ENCODE results near the gene RANBP3. TPM values are rescaled to one million over a fixed set of nuclear protein-coding genes. Genes with fewer than 3 reads are reported as not detected.

Gene RANBP3
- total RNA-seq, 1 experiment from 2014 or later: 89.2 TPM

GRCh38 chr19:5927441-5927821, 50.5 kb downstream of the RANBP3 start:
- no peak for DNase-seq (ENCODE audit: low read depth)

- no peak for DNase-seq (ENCODE audit: low read depth)
Measured at GRCh38 chr19:5926641-5927440, 51.1 kb downstream of the RANBP3 start.

GRCh38 chr19:5925830-5926427, 52.0 kb downstream of the RANBP3 start:
- DNase-seq (ENCODE audit: low read depth): no peak

DNA sequence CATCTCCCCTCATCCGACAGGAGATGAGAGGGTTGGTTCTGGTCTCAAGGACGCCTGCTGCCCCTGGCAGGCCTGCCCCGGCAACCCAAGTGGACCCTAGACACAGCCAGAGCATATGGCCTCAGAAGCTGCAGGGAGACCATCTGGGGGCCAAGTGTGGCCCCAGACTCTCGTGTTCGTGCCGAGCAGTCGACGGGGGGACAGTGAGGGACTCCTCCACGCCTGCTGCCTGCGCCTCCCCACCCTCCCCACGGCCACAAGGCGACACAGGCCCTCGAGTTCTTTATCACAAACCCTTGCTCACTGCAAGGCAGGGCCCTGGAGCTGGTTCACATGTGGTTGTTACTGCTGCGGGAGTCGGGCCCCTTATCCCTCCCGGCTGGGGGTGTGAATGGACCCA, 54.6 kb downstream of the RANBP3 start:
- DNase-seq (ENCODE audit: low read depth): no peak

DNA sequence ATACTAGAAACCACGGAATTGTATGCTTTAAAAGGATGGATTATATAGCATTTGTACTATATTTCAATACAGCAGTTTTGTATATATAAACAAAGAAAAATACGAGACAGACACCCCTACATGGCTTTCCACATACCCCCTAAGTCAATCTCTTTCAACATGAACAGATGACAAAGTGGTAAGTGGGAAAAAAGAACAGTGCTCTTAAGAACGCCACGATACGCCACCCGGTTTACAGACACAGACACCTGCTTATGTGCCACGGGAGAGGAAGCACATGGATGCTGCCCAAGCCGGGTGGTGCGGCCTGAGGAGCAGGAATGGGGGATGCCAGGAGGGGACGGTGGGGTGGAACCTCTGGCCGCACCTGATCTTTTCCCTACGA, 55.8 kb downstream of the RANBP3 start:
- DNase-seq (ENCODE audit: low read depth): no peak

- no peak for DNase-seq (ENCODE audit: low read depth)
Measured at GRCh38 chr19:5921516-5922160, 56.3 kb downstream of the RANBP3 start.

DNA sequence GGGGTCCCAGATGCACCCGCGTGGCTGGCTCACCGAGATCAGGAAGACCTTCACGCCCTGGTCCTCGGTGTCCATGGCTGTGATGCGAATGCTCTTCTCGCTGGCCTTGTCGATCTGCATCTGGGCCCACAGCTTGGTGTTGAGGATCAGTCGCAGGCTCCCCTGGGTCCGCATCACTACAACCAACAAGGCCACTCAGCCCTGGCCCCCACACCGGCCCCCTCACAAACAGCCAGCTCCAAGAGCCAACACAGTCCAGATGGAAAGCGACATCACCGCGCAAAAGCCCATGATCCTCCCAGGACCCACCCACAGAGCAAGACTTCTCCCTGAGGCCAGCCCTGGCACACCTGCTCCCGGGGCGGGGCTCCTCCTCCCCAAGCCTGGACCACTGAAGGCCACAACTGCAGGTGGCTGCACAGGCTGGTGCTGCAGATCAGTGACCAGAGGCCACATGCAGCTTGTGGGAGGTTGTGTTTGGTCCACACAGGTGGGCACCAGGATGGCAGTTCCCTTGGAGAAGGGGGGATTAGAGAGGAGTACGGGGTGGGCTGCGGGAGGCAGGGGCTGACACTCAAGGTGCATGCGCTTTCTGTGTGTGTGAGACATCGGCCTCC, 59.4 kb downstream of the RANBP3 start:
- DNase-seq (ENCODE audit: low read depth): no peak

GRCh38 chr19:5917431-5918107, 60.4 kb downstream of the RANBP3 start:
- no peak for DNase-seq (ENCODE audit: low read depth)

- DNase-seq (ENCODE audit: low read depth): no peak
Measured at GRCh38 chr19:5916181-5916708, 61.7 kb downstream of the RANBP3 start.

- DNase-seq (ENCODE audit: low read depth): no peak
Measured at GRCh38 chr19:5915782-5916165, 62.2 kb downstream of the RANBP3 start.

DNA sequence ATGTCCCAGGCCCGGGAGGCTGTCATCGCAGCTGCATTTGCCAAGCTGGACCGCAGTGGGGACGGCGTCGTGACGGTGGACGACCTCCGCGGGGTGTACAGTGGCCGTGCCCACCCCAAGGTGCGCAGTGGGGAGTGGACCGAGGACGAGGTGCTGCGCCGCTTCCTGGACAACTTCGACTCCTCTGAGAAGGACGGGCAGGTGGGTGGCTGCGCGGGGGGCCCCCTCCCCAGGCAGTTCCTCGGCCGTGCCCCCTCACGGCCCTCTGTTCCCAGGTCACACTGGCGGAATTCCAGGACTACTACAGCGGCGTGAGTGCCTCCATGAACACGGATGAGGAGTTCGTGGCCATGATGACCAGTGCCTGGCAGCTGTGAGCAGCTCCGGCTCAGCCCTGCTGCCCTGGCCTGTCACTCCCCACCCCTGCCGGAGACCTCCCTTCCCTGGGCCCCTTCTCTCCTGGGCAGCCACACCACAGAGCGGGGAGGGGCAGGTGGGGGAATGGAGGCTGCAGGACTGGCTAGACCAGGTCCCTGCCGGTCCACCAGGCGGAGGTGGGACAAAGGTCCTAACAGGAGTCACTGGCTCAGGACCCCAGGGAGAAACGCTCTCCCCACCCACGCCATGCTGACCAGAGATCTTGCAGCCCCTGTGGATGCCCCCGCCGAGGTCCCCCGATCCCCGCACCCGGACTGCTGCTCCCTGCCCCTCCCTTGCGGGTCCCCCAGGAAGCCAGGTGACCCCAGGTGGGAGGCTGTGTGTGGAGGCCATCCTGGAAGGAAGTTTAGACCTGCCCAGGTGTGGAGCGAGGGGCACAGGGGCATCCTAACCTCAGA, 62.8 kb downstream of the RANBP3 start:
- no peak for DNase-seq (ENCODE audit: low read depth)

- DNase-seq (ENCODE audit: low read depth): no peak
Measured at GRCh38 chr19:5914358-5914774, 63.6 kb downstream of the RANBP3 start.

- peak; percentile 80 for DNase-seq (ENCODE audit: low read depth)
Measured at GRCh38 chr19:5913739-5914357, 64.1 kb downstream of the RANBP3 start, which contains the start of gene CAPS. Gene CAPS (plus strand): TSS chr19:5914254. CDS start chr19:5914407, 153 bp downstream.

- no peak for DNase-seq (ENCODE audit: low read depth)
Measured at GRCh38 chr19:5911366-5911765, 66.6 kb downstream of the RANBP3 start.

GRCh38 chr19:5910638-5910907, 67.4 kb downstream of the RANBP3 start:
- no peak for DNase-seq (ENCODE audit: low read depth)

GRCh38 chr19:5908773-5909442, 69.0 kb downstream of the RANBP3 start:
- DNase-seq (ENCODE audit: low read depth): no peak

- no peak for DNase-seq (ENCODE audit: low read depth)
Measured at GRCh38 chr19:5907241-5907640, 70.7 kb downstream of the RANBP3 start.

DNA sequence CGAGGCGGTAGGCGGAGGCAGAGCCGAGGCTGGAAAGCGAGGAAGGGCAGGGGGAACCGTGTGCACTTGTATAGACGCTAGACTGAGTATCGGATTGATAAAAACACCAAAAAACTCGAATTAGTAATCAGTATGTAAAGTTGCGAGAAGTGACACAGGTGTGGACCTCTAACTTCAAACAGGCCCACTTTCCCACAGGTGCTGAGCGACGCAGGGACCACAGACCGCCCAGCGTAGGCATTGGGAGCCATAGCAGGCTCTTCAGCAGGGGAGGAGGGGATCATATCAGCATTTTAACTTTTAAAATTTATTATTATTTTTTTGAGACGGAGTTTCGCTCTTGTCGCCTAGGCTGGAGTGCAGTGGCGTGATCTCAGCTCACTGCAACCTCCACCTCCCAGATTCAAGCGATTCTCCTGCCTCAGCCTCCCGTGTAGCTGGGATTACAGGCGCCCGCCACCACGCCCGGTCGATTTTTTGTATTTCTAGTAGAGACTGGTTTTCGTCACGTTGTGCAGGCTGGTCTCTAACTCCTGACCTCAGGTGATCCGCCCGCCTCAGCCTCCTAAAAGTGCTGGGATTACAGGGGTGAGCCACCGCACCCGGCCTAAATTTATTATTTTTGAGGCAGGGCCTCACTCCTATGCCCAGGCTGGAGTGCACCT, 72.7 kb downstream of the RANBP3 start:
- no peak for DNase-seq (ENCODE audit: low read depth)
